NB4 (cell line): ENCODE results near the gene RNF31.

Source experiments
- TF ChIP-seq, protein P1 (sequence below): IDR thresholded peaks from 2 replicates; pipeline ENCODE4 v1.6.1; 2011; ENCODE audit warnings: low read depth, low read length
- TF ChIP-seq, protein P2 (sequence below): IDR thresholded peaks from one replicate; pipeline ENCODE4 v1.5.1; 2012; ENCODE audit warnings: low read depth, low read length

DNA sequence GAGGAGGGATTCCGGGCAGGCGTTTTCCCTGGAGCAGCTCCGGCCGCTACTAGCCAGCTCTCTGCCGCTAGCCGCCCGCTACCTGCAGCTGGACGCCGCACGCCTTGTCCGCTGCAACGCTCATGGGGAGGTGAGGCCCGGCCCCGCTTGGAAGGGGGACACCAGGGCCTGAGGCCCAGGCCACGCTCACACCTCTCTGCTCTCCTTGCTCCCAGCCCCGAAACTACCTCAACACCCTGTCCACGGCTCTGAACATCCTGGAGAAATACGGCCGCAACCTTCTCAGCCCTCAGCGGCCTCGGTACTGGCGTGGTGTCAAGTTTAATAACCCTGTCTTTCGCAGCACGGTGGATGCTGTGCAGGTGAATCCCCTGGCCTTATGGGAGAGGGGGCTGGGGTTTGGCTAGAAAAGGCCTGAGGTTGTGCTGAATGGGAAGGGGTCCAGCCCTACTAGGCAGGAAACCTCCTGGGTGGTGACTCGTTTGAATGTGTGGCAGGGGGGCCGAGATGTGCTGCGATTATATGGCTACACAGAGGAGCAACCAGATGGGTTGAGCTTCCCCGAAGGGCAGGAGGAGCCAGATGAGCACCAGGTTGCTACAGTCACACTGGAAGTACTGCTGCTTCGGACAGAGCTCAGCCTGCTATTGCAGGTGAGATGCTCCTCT is 597 bp downstream of the RNF31 start:
- TF ChIP-seq, protein P1, sequence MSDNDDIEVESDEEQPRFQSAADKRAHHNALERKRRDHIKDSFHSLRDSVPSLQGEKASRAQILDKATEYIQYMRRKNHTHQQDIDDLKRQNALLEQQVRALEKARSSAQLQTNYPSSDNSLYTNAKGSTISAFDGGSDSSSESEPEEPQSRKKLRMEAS, result no peak
- TF ChIP-seq, protein P2, sequence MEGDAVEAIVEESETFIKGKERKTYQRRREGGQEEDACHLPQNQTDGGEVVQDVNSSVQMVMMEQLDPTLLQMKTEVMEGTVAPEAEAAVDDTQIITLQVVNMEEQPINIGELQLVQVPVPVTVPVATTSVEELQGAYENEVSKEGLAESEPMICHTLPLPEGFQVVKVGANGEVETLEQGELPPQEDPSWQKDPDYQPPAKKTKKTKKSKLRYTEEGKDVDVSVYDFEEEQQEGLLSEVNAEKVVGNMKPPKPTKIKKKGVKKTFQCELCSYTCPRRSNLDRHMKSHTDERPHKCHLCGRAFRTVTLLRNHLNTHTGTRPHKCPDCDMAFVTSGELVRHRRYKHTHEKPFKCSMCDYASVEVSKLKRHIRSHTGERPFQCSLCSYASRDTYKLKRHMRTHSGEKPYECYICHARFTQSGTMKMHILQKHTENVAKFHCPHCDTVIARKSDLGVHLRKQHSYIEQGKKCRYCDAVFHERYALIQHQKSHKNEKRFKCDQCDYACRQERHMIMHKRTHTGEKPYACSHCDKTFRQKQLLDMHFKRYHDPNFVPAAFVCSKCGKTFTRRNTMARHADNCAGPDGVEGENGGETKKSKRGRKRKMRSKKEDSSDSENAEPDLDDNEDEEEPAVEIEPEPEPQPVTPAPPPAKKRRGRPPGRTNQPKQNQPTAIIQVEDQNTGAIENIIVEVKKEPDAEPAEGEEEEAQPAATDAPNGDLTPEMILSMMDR, result no peak
